GM10266 (cell line): ENCODE measurements around the gene TBC1D1.

Experiments used
- DNase-seq: peaks from one replicate; pipeline ENCODE4 v3.0.0; 2012; ENCODE audit errors: extremely low spot score
- TF ChIP-seq, protein P1 (sequence below): IDR thresholded peaks from 2 replicates; pipeline ENCODE4 v1.5.1; 2012; ENCODE audit warnings: mild to moderate bottlenecking, low read depth; ENCODE audit not compliant: control insufficient read depth, insufficient read depth; ENCODE audit errors: missing control alignments

Gene TBC1D1

GRCh38 chr4:38094419-38094818, 203.5 kb downstream of the TBC1D1 start:
- TF ChIP-seq, protein P1, sequence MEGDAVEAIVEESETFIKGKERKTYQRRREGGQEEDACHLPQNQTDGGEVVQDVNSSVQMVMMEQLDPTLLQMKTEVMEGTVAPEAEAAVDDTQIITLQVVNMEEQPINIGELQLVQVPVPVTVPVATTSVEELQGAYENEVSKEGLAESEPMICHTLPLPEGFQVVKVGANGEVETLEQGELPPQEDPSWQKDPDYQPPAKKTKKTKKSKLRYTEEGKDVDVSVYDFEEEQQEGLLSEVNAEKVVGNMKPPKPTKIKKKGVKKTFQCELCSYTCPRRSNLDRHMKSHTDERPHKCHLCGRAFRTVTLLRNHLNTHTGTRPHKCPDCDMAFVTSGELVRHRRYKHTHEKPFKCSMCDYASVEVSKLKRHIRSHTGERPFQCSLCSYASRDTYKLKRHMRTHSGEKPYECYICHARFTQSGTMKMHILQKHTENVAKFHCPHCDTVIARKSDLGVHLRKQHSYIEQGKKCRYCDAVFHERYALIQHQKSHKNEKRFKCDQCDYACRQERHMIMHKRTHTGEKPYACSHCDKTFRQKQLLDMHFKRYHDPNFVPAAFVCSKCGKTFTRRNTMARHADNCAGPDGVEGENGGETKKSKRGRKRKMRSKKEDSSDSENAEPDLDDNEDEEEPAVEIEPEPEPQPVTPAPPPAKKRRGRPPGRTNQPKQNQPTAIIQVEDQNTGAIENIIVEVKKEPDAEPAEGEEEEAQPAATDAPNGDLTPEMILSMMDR: no peak
- DNase-seq: no peak

- no peak for DNase-seq
- TF ChIP-seq, protein P1: no peak
Observed at GRCh38 chr4:38095691-38096090, 204.8 kb downstream of the TBC1D1 start.

DNA sequence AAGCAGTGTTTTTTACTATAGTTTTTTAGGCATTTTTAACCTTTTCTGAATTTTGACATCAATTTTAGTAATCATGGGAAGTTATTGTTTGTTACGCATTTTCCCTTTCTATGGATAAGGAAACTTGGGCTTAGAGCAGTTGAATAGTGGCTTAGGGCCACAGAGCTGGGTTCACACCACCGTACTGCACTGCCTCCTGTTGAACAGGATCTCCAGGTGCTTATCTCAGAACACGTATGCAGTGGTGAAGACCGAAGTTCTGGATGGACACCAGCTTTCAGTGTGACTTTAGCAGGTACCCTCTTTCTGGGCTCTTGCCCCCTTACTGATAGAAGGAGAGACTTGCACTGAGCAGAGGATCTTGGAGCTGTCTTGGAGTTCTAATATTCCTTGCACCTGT, 206.9 kb downstream of the TBC1D1 start:
- DNase-seq: no peak
- TF ChIP-seq, protein P1: no peak

GRCh38 chr4:38099020-38099600, 208.2 kb downstream of the TBC1D1 start:
- TF ChIP-seq, protein P1: no peak
- no peak for DNase-seq

GRCh38 chr4:38099908-38100407, 209.1 kb downstream of the TBC1D1 start:
- no peak for DNase-seq

DNA sequence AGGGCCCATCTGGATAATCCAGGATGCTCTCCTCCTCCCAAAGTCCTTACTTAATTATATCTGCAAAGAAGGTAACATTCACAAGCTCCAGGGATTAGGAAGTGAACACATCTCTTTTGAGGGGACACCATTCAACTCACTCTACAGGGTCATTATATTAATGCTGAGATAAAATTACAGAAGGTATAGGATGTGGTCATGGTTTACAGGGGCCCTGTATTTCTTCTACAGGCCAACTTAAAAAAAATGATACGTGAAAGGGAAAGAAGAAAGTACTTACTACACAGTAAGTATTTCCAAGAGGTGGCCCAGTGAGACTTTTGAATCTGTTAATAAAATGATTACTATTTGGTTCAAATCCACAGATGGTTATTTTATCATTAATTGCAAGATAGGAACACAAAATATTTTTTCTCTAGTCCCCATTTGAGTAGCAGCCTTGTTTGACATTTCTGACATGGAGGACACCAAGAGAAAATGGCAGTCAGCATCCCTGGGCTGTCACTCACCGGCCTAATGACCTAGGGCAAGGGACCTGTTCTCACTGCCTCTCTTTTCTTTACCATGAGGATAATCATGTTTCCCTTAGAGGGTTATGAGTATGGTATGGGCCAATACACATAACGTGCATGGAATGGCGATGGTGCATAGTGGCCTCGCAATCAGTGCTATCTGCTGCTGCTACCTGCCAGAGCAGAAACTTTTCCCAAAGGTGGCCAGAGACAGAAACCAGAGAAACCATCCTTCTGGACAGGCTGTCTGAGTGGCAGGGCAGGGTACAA, 209.8 kb downstream of the TBC1D1 start:
- TF ChIP-seq, protein P1: no peak

More at GRCh38 chr4:38099908-38100407, 209.1 kb downstream of the TBC1D1 start:
- TF ChIP-seq, protein P1: no peak

GRCh38 chr4:38101563-38101962, 210.7 kb downstream of the TBC1D1 start:
- TF ChIP-seq, protein P1: no peak
- DNase-seq: no peak

More for the DNA sequence above, 209.8 kb downstream of the TBC1D1 start:
- DNase-seq: no peak
